ENCODE measurements around the gene RNF180. TPM values are rescaled to one million over a fixed set of nuclear protein-coding genes. Genes with fewer than 3 reads are reported as not detected.
"Not testable (repeated sequence)": the region's sequence is repeated elsewhere in the genome, so short reads cannot be mapped to it uniquely, and the experiment has no call there.

The RNF180 gene
- total RNA-seq, 1 experiment from 2014 or later: 0.61 TPM

DNA sequence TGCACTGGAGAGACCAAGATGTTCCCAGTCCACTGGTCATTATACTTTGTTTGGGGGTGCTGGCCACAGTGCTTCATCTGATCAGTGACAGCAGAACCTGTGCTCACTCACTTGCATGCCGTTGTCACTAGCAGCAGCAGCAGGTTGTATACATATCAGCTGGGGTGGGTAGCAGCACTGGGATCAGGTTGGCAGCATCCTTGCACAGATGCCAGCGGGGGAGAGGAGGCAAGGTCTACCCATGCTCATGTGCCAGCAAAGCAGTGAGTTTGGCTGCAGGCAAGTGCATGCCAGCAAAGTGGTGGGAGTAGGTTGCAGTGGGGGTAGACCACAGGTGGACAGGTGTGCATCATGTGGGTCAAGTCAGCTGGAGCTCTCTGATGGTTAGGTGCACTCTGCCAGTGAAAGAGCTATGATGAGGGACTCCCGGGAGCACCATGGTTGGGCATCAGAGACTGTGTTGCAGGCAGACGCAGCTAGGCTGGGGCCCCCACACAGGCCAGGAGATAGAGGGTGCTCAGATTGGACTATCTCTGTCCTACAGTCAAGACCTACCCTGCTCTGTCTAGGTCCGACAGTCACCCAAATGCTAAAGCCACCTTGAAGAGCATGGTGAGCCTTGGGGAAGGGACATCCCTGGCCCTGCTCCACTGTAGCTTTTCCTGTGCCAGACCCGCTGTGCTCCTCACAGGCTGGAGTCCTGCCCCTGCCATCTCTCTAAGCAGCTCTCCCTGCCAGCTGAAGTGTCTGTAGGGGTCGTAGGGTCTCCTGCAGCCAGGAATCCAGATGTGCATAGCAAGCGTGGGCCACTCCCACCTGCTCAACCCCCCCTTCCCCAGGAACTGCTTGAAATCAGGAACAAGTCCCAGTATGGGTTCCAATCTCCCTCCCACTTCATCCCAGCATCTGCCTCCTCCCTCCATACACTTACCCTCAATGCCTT is 119.8 kb downstream of the RNF180 start:
- no peaks in the 10 kb centered on the region for H3K4me1 Mint-ChIP-seq (ENCODE audit: low read depth, unreplicated experiment)
- CTCF ChIA-PET: no interaction called here
- no peaks in the 10 kb centered on the region for H3K9me3 Mint-ChIP-seq (ENCODE audit: unreplicated experiment)
- Histone ChIP-seq H3K4me1 (no peaks in the 10 kb centered on the region), H3K9me3 (no peaks in the 10 kb centered on the region), H3K27me3 (replicated peaks; ENCODE audit: control insufficient read depth, insufficient read depth, low read length) (no peaks in the 10 kb centered on the region), H3K36me3 (ENCODE audit: control insufficient read depth, insufficient read depth, low read length) (no peaks in the 10 kb centered on the region), H3K4me3 (ENCODE audit: low read depth, low read length) (no peak overlapping the region)
- peaks cover 9% of the 10 kb centered on the region for H3K27me3 Mint-ChIP-seq (ENCODE audit: insufficient read depth, unreplicated experiment)
- no peak overlapping the region for H3K4me3 Mint-ChIP-seq (ENCODE audit: unreplicated experiment)
- H3K36me3 Mint-ChIP-seq (ENCODE audit: insufficient read depth, unreplicated experiment): no peaks in the 10 kb centered on the region
- POLR2A ChIA-PET: no interaction called here
- DNase-seq: no peak
- no TSS peak for BruUV-seq (replicated peaks)
- H3K27ac Mint-ChIP-seq (ENCODE audit: unreplicated experiment): no peak overlapping the region
- TF ChIP-seq, protein P1, sequence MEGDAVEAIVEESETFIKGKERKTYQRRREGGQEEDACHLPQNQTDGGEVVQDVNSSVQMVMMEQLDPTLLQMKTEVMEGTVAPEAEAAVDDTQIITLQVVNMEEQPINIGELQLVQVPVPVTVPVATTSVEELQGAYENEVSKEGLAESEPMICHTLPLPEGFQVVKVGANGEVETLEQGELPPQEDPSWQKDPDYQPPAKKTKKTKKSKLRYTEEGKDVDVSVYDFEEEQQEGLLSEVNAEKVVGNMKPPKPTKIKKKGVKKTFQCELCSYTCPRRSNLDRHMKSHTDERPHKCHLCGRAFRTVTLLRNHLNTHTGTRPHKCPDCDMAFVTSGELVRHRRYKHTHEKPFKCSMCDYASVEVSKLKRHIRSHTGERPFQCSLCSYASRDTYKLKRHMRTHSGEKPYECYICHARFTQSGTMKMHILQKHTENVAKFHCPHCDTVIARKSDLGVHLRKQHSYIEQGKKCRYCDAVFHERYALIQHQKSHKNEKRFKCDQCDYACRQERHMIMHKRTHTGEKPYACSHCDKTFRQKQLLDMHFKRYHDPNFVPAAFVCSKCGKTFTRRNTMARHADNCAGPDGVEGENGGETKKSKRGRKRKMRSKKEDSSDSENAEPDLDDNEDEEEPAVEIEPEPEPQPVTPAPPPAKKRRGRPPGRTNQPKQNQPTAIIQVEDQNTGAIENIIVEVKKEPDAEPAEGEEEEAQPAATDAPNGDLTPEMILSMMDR (IDR thresholded peaks at IDR 0.05; ENCODE audit: insufficient read depth in 1 of 2, low read depth in 1 of 2, low read length in 1 of 2, severe bottlenecking in 1 of 2, unreplicated experiment in 1 of 2): no peak
- intact Hi-C loops (cut with micrococcal nuclease; ENCODE audit: unreplicated experiment): no loop called here

DNA sequence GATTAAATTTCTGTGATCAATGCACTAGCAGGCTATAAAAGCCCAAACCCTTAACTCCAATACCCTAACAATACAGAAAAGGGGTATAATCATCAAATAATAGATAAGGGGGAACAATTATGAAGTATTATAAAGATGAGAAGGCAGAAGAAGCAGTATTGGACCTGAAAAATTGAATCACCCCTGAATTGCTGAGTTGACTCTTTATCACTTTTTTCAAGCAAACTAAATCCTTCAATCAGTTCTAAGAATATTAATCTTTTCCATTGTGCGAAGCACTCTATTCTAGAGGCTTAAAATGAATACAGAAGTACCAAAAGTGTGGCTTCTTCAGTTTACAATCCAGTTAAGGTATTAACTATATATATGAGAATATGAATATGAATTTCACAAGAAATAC is 120.7 kb downstream of the RNF180 start:
- Mint-ChIP-seq H3K4me3 (ENCODE audit: unreplicated experiment) (no peak overlapping the region), H3K9me3 (ENCODE audit: unreplicated experiment) (no peaks in the 10 kb centered on the region), H3K27ac (ENCODE audit: unreplicated experiment) (no peak overlapping the region), H3K4me1 (ENCODE audit: low read depth, unreplicated experiment) (no peaks in the 10 kb centered on the region), H3K36me3 (ENCODE audit: insufficient read depth, unreplicated experiment) (no peaks in the 10 kb centered on the region), H3K27me3 (ENCODE audit: insufficient read depth, unreplicated experiment) (peaks cover 9% of the 10 kb centered on the region)
- TF ChIP-seq, protein P1 (IDR thresholded peaks at IDR 0.05; ENCODE audit: insufficient read depth in 1 of 2, low read depth in 1 of 2, low read length in 1 of 2, severe bottlenecking in 1 of 2, unreplicated experiment in 1 of 2): no peak
- Histone ChIP-seq H3K4me1 (no peaks in the 10 kb centered on the region), H3K27me3 (replicated peaks; ENCODE audit: control insufficient read depth, insufficient read depth, low read length) (no peaks in the 10 kb centered on the region), H3K4me3 (ENCODE audit: low read depth, low read length) (no peak overlapping the region), H3K36me3 (ENCODE audit: control insufficient read depth, insufficient read depth, low read length) (no peaks in the 10 kb centered on the region), H3K9me3 (no peaks in the 10 kb centered on the region)
- intact Hi-C loops (cut with micrococcal nuclease; ENCODE audit: unreplicated experiment): no loop called here
- DNase-seq: no peak
- ChIA-PET CTCF (no interaction called here), POLR2A (no interaction called here)
- BruUV-seq (replicated peaks): no TSS peak

DNA sequence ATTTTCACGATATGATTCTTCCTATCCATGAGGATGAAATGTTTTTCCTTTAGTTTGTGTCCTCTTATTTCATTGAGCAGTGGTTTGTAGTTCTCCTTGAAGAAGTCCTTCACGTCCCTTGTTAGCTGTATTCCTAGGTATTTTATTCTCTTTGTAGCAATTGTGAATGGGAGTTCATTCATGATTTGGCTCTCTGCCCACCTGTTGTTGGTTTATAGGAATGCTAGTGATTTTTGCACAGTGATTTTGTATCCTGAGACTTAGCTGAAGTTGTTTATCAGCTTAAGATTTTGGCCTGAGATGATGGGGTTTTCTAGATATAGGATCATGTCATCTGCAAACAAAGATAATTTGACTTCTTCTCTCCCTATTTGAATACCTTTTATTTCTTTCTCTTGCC is 122.9 kb downstream of the RNF180 start:
- H3K9me3 ChIP-seq; H3K36me3 ChIP-seq (ENCODE audit: control insufficient read depth, insufficient read depth, low read length); H3K27ac Mint-ChIP-seq (ENCODE audit: unreplicated experiment); H3K4me1 ChIP-seq; H3K4me3 ChIP-seq (ENCODE audit: low read depth, low read length); BruUV-seq (replicated peaks); H3K27me3 ChIP-seq (replicated peaks; ENCODE audit: control insufficient read depth, insufficient read depth, low read length); POLR2A ChIA-PET; intact Hi-C loops (cut with micrococcal nuclease; ENCODE audit: unreplicated experiment); H3K4me3 Mint-ChIP-seq (ENCODE audit: unreplicated experiment); H3K36me3 Mint-ChIP-seq (ENCODE audit: insufficient read depth, unreplicated experiment); H3K4me1 Mint-ChIP-seq (ENCODE audit: low read depth, unreplicated experiment); H3K9me3 Mint-ChIP-seq (ENCODE audit: unreplicated experiment); DNase-seq; CTCF ChIA-PET: not testable (repeated sequence)
- peaks cover 12% of the 10 kb centered on the region for H3K27me3 Mint-ChIP-seq (ENCODE audit: insufficient read depth, unreplicated experiment)

All from Caco-2 (cell line).